Aorta (tissue), 5 donors: ENCODE measurements around the gene ATP6V0D1. TPM values are rescaled to one million over a fixed set of nuclear protein-coding genes. Genes with fewer than 3 reads are reported as not detected.
"Not testable (repeated sequence)": the region's sequence is repeated elsewhere in the genome, so short reads cannot be mapped to it uniquely, and the experiment has no call there.

Source experiments
- ATAC-seq: fragments of 200-7000 bp; cut with Tn5 transposase; one replicate; pipeline ENCODE4 v1.9.1; 2022; ENCODE audit warnings: moderate library complexity; ENCODE audit not compliant: low FRiP score
- DNase-seq, 2 donors: peaks; one replicate each; pipeline ENCODE4 v3.0.0-alpha.2; 2020
- H3K27ac ChIP-seq, 2 donors: one replicate each; pipeline ENCODE4 v1.5.1; 2013; ENCODE audit warnings: low read length in 2 of 2, mild to moderate bottlenecking in 2 of 2, moderate library complexity in 2 of 2, control low read depth in 1 of 2, inconsistent platforms in 1 of 2, low read depth in 1 of 2
- H3K27me3 ChIP-seq, 2 donors: one replicate each; pipeline ENCODE4 v1.6.1; 2013; ENCODE audit warnings: control low read depth in 1 of 2, low read length in 1 of 2, mild to moderate bottlenecking in 1 of 2, moderate library complexity in 1 of 2; ENCODE audit not compliant: insufficient read depth in 2 of 2, control insufficient read depth in 1 of 2
- H3K36me3 ChIP-seq, 2 donors: one replicate each; pipeline ENCODE4 v1.6.1; 2013; ENCODE audit warnings: control low read depth in 1 of 2, low read length in 1 of 2, mild to moderate bottlenecking in 1 of 2; ENCODE audit not compliant: insufficient read depth in 2 of 2, control insufficient read depth in 1 of 2
- H3K4me1 ChIP-seq, 2 donors: one replicate each; pipeline ENCODE4 v1.6.1; 2013; ENCODE audit warnings: low read length in 2 of 2, control low read depth in 1 of 2, mild to moderate bottlenecking in 1 of 2, moderate library complexity in 1 of 2; ENCODE audit not compliant: insufficient read depth in 2 of 2, control insufficient read depth in 1 of 2
- H3K4me3 ChIP-seq, 2 donors: one replicate each; pipeline ENCODE4 v1.5.1; 2013; ENCODE audit warnings: low read length in 2 of 2, control low read depth in 1 of 2, mild to moderate bottlenecking in 1 of 2
- H3K9me3 ChIP-seq: one replicate; pipeline ENCODE4 v1.6.1; 2013; ENCODE audit warnings: mild to moderate bottlenecking, low read length; ENCODE audit not compliant: control insufficient read depth
- WGBS, 2 donors: extraction: QIAGEN DNeasy Blood & Tissue Kit; methylation state at CpG; one replicate each; pipeline ENCODE4 v1.1.7; 2013; 5-methylcytosine and 5-hydroxymethylcytosine counted together
- intact Hi-C, 2 donors: fragments of 100-400 bp; cut with DNase I; formaldehyde crosslinking; loops; one replicate each; pipeline versions ENCODE4 v1.14.2 to v1.15.0; 2022
- polyA plus RNA-seq, 2 donors: library from polyadenylated mRNA; stranded (reverse); fragments of 200-250 nt; gene quantifications; one replicate each; pipeline ENCODE4 v1.2.3, GENCODE V29; 2013
- total RNA-seq, 2 donors: library from RNA; stranded (reverse); fragmentation: NEBNext Ultra II Directional; extraction: Animal tissue kit (Norgen Biotek cat#: 25700); gene quantifications; one replicate each; pipeline ENCODE4 v1.2.1, GENCODE V29; 2021
- donor health status: healthy with polysubstance abuse.
- donor health status: Bipolar disorder and iron deficiency.
- donor health status: DM: no; HTN: no; CAD: no.
- donor health status: DM: no; HTN: no; CAD: no.
- donor health status: DM: yes; HTN: yes; CAD: no.

Gene ATP6V0D1
- total and polyA plus RNA-seq, 4 donors, result 52.0 to 88.0 (median 60.3) TPM

DNA sequence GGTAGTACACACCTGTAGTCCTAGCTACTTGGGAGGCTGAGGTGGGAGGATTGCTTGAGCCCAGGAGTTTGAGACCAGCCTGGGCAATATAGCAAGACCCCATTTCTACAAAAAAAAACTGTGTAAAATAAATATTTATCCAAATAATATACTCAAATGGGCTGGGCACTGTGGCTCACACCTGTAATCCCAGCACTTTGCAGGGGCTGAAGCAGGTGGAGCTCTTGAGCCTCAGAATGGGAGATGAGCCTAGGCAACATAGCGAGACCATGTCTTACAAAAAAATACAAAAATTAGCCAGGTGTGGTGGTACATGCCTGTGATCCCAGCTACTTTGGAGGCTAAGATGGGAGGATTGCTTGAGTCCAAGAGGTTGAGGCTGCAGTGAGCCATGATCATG is 32.9 kb upstream of the ATP6V0D1 start:
- ATAC-seq, H3K27ac ChIP-seq, H3K4me3 ChIP-seq, H3K36me3 ChIP-seq, H3K4me1 ChIP-seq, H3K27me3 ChIP-seq, intact Hi-C loops, H3K9me3 ChIP-seq, DNase-seq: not testable (repeated sequence)
- 93% methylated on average over 1 of the region's 1 CpG for WGBS, 2 donors

DNA sequence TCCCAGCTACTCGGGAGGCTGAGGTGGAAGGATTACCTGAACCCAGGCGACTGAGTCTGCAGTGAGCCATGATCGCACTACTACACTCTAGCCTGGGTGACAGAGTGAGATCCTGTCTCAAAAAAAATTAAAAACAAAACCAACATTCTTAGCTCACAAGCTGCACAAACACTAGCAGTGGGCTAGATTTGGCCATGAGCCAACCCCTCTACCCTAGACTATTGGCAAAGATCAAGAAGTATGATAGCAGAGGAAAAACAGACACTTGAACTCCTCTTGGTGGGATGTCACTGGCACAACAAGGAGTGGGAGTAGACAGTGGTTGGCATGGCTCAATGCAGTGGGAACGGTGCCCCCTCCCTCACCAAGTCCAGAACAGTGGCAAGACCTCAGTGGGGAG is 28.1 kb upstream of the ATP6V0D1 start:
- ATAC-seq (no peak), DNase-seq (no peak)
- Histone ChIP-seq H3K27me3 (no peaks in the 10 kb centered on the region), H3K36me3 (no peaks in the 10 kb centered on the region), H3K9me3 (no peaks in the 10 kb centered on the region), H3K4me3 (no peak overlapping the region), H3K27ac (no peak overlapping the region), H3K4me1 (no peaks in the 10 kb centered on the region)
- 79 to 81% methylated on average over 4 of the region's 4 CpGs for WGBS, 2 donors
- intact Hi-C loops, result no loop called here

DNA sequence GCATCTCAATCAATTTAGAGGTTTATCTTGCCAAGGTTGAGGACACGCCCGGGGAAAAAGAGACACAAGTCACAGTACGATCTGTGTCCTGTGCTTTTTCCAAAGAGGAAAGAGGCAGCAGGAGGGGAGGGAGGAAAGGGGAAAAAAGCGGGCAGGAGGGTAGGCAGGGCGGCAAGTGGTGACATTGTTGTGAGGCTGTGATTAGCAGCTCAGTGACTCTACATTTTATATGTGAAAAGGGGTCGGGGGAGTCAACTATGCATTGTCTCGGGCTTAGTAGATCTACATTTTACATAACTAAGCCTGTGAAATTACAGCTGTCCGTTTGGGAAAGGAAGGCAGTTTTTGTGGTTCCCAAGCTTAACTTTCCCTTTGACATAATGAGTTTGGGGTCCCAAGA is 25.5 kb upstream of the ATP6V0D1 start:
- no peak overlapping the region for H3K4me3 ChIP-seq
- intact Hi-C loops, result no loop called here
- ATAC-seq (no peak), DNase-seq (no peak)
- no peaks in the 10 kb centered on the region for H3K4me1 ChIP-seq
- no peaks in the 10 kb centered on the region for H3K9me3 ChIP-seq
- H3K27me3 ChIP-seq, result no peaks in the 10 kb centered on the region
- 64 to 67% methylated on average over 8 of the region's 8 CpGs for WGBS, 2 donors
- H3K27ac ChIP-seq, result no peak overlapping the region
- H3K36me3 ChIP-seq, result no peaks in the 10 kb centered on the region

DNA sequence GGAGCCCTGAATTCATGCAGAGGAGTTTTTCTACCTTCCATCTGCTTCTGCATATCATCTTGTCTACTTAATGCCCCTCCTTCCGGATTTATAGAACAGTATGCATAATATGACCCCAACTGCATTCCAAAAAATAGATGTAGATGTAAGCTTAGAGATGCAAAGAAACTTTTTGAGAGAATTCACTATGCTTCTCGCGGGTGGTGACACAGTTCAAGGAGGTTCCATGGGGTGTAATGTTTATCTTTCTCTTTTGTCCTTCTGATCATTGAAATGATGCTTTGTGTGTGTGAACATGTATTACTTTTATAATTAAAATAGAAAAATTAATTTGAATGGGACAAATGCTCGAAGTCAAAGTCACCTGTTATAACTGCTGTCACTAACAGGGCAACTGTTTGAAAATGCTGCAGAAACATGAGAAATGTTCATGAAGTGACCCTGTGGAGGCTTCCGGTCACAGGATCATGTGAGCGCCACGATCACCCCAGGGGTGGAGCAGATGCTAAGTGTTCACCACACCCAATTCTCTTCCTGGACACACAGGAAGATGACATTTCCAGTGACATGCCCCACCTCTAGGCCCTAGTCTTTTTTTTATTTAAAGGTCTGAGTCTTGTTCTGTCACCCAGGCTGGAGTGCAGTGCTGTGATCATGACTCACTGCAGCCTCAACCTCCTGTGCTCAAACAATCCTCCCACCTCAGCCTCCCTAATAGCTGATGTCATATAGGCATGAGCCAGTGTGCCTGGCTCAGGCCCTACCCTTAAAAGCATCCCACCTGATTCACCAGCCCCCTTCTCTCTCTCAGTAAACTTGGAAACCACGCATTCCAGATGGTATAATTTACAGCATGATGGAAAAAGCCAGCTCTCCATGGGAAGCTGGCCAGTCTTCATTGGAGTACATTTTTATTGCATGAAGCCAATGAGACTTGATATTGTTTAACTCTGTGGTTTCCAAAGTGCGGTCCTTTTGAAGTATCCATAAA is 23.4 kb upstream of the ATP6V0D1 start:
- WGBS, 2 donors, result 81 to 82% methylated on average over 9 of the region's 9 CpGs
- H3K4me3 ChIP-seq, result no peak overlapping the region
- ATAC-seq, result no peak
- H3K27ac ChIP-seq, result no peak overlapping the region
- H3K27me3 ChIP-seq, result no peaks in the 10 kb centered on the region
- intact Hi-C loops, result no loop called here
- H3K36me3 ChIP-seq, result no peaks in the 10 kb centered on the region
- no peaks in the 10 kb centered on the region for H3K9me3 ChIP-seq
- H3K4me1 ChIP-seq, result no peaks in the 10 kb centered on the region
- DNase-seq, result peak in 1 of 2 donors; percentile 77

DNA sequence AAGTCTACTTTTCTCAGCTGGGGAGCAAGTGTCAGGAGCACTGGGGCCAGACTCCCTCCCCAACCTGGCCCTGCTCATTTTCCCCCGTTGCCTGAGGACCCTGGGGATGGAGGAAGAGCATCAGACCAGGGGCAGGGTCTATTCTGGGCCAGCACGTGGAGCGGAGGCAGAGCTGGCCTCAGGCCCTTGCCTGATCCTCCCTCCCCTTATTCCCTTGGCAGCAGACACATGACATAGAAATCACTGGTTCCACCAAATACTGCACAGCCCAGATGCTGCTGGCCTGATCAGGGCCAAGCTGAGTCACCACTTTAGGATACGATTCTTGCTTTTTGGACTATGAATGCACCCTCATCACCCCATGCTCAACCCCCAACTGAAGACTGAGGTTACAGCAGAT is 18.1 kb upstream of the ATP6V0D1 start:
- DNase-seq (no peak), ATAC-seq (peak; percentile 80)
- H3K27me3 ChIP-seq, result no peaks in the 10 kb centered on the region
- intact Hi-C loops, result no loop called here
- no peak overlapping the region for H3K4me3 ChIP-seq
- no peak overlapping the region for H3K27ac ChIP-seq
- no peaks in the 10 kb centered on the region for H3K4me1 ChIP-seq
- no peaks in the 10 kb centered on the region for H3K9me3 ChIP-seq
- H3K36me3 ChIP-seq, result no peaks in the 10 kb centered on the region
- 43 to 46% methylated on average over 4 of the region's 4 CpGs for WGBS, 2 donors

DNA sequence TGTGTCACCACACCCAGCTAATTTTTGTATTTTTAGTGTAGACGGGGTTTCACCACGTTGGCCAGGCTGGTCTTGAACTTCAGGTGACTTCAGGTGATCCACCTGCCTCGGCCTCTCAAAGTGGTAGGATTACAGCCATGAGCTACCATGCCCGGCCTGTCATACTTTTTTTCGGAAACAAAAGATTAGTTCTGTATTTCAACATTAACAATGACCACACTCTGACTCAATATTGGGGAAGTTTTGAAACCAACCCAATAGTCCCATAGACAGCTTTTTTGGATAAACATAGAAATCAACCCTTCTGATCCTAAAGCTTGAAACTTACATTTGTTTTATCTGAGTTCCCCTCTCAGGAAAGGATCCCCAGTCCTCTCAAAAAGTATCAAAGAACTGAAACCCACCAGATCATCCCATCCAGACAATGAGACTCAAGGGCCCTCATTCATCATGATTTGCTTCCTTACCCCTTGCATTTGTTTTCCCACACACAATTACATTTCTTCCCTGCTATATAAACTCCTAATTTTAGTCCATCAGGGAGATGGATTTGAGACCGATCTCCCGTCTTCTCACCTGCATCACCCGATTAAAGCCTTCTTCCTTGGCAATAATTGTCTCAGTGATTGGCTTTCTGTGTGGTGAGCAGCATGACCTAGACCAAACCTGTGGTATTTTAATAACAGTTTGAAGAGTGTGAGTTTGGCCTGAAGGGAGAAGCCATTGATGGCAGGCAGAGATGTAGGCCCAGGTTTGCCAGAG is 9.6 kb upstream of the ATP6V0D1 start:
- no peaks in the 10 kb centered on the region for H3K9me3 ChIP-seq
- no peak overlapping the region for H3K27ac ChIP-seq
- H3K4me3 ChIP-seq, result no peak overlapping the region
- ATAC-seq (no peak), DNase-seq (no peak)
- intact Hi-C loops, result no loop called here
- H3K27me3 ChIP-seq, result no peaks in the 10 kb centered on the region
- 86 to 87% methylated on average over 8 of the region's 8 CpGs for WGBS, 2 donors
- H3K36me3 ChIP-seq, result no peaks in the 10 kb centered on the region
- H3K4me1 ChIP-seq, result no peaks in the 10 kb centered on the region

DNA sequence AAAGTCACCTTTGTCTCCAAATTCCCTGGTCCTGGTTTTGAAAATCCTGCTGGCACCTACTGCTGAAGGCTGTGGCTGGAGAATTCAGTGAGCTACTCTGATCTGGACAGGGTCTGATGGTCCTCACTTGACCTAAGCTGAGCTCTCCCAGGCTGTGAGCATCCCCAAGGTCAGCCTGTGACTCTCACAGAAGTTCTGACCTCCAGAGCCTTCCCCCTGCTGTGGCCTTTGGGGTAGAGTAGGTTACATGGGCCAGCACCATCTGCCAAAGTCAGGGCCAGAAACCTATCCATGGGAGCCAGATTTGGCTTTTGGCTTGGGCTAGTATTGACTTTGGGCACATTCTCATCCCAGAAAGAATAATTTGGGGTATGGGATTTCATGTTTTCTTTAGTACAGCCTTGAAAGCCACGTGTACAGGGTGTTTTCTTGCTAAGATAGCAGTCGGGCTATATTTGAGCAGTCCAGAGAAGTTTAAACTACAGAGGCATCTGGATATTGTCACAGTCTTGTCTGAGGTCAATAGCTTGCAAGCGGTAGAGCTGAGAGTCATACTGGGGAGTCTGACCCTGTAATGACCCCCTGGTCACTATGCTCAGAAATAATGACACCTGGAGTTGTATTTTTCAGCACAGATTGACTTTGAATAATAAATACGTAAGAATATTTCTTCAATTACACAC is 8.6 kb upstream of the ATP6V0D1 start:
- intact Hi-C loops, result no loop called here
- Histone ChIP-seq H3K9me3 (no peaks in the 10 kb centered on the region), H3K4me1 (no peaks in the 10 kb centered on the region), H3K4me3 (no peak overlapping the region), H3K27ac (peak overlapping the region in 1 of 2 donors; percentile 14), H3K27me3 (no peaks in the 10 kb centered on the region), H3K36me3 (no peaks in the 10 kb centered on the region)
- WGBS, 2 donors, result 14 to 23% methylated on average over 4 of the region's 4 CpGs
- DNase-seq (no peak), ATAC-seq (peak; percentile 42)

DNA sequence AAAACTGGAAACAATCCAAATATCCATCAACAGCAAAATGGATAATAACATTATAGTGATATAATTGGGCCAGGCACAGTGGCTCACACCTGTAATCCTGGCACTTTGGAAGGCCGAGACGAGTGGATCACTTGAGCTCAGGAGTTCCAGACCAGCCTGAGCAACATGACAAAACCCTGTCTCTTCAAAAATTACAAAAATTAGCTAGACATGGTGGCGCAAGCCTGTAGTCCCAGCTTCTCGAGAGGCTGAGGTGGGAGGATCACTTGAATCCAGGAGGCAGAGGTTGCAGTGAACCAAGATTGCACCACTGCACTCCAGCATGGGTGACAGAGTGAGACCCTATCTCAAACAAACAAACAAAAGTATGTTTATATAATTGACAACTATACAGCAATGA is 6.6 kb upstream of the ATP6V0D1 start:
- H3K9me3 ChIP-seq, H3K27me3 ChIP-seq, H3K4me1 ChIP-seq, ATAC-seq, intact Hi-C loops, H3K27ac ChIP-seq, H3K36me3 ChIP-seq, H3K4me3 ChIP-seq, DNase-seq: not testable (repeated sequence)
- WGBS, 2 donors, result 88 to 92% methylated on average over 4 of the region's 4 CpGs
